ENCODE results near the gene OXSR1. TPM values are rescaled to one million over a fixed set of nuclear protein-coding genes. Genes with fewer than 3 reads are reported as not detected.

OXSR1 gene
- total and polyA plus RNA-seq, 2 of the 13 experiments (the other 11 are each of a cell fraction or from before 2014, with no cell fraction given) = 27.4 to 32.6 TPM

GRCh38 chr3:38147421-38147820, 17.9 kb upstream of the OXSR1 start (continued):
- TF ChIP-seq HMGA1 (CRISPR knock-in tag; conservative IDR thresholded peaks at IDR 0.05) (no peak), ZNF496 (CRISPR knock-in tag; IDR thresholded peaks at IDR 0.05; ENCODE audit: insufficient replicate concordance) (no peak), TFDP1 (CRISPR knock-in tag; IDR thresholded peaks at IDR 0.05; ENCODE audit: borderline replicate concordance) (no peak), ZBTB4 (CRISPR knock-in tag; IDR thresholded peaks at IDR 0.05; ENCODE audit: borderline replicate concordance) (no peak), GPN1 (CRISPR knock-in tag; IDR thresholded peaks at IDR 0.05; ENCODE audit: borderline replicate concordance) (no peak), ZNF770 (CRISPR knock-in tag; IDR thresholded peaks at IDR 0.05) (no peak)
